PC-9 (cell line): ENCODE results near the gene MCU. TPM values are rescaled to one million over a fixed set of nuclear protein-coding genes. Genes with fewer than 3 reads are reported as not detected.

ENCODE experiments used
- BruUV-seq: library from RNA; stranded (reverse); fragments of 400-500 nt; replicated peaks from 2 replicates; lab custom pipeline; 2021; lab: Mats Ljungman, UMichigan
- CTCF ChIA-PET: fragments of 300-600 bp; sonication (Branson Sonifier 250); formaldehyde crosslinking; loops from one replicate; lab custom pipeline; 2022; ENCODE audit warnings: antibody characterized with exemption; lab: Charles Lee
- POLR2A ChIA-PET: fragments of 300-600 bp; sonication (Branson Sonifier 250); formaldehyde crosslinking; loops from one replicate; lab custom pipeline; 2022; ENCODE audit warnings: antibody characterized with exemption; ENCODE audit not compliant: unreplicated experiment; lab: Charles Lee
- DNase-seq, 2 experiments: peaks; one replicate each; pipeline versions ENCODE4 v3.0.0 to v3.0.0-alpha.2; 2015 to 2022; ENCODE audit warnings: mixed read lengths in 1 of 2
- H2AFZ ChIP-seq: fragments of 200-600 bp; sonication (generic); 2 replicates; pipeline ENCODE4 v1.8.1; 2017; ENCODE audit warnings: antibody characterized with exemption
- H3F3A ChIP-seq: fragments of 200-600 bp; sonication (generic); 2 replicates; pipeline ENCODE4 v1.8.1; 2017; ENCODE audit warnings: antibody characterized with exemption, mild to moderate bottlenecking, low read depth; ENCODE audit not compliant: insufficient read depth
- H3K27ac ChIP-seq: fragments of 200-600 bp; sonication (generic); 2 replicates; pipeline ENCODE4 v1.6.1; 2016; ENCODE audit warnings: mixed run types
- H3K27me3 ChIP-seq: fragments of 200-600 bp; sonication (generic); 2 replicates; pipeline ENCODE4 v1.6.1; 2016; ENCODE audit warnings: low read depth, mixed run types; ENCODE audit not compliant: insufficient read depth
- H3K36me3 ChIP-seq: fragments of 200-600 bp; sonication (generic); 2 replicates; pipeline ENCODE4 v1.6.1; 2016; ENCODE audit warnings: low read depth, mixed run types
- H3K4me1 ChIP-seq: fragments of 200-600 bp; sonication (generic); replicated peaks from 2 replicates; pipeline ENCODE4 v1.6.1; 2016; ENCODE audit warnings: mixed run types; ENCODE audit not compliant: insufficient read depth
- H3K4me2 ChIP-seq: fragments of 200-600 bp; sonication (generic); 2 replicates; pipeline ENCODE4 v1.6.1; 2017; ENCODE audit warnings: mixed run types
- H3K4me3 ChIP-seq: fragments of 200-600 bp; sonication (generic); 2 replicates; pipeline ENCODE4 v1.6.1; 2016; ENCODE audit warnings: mixed run types
- H3K79me2 ChIP-seq: fragments of 200-600 bp; sonication (generic); 2 replicates; pipeline ENCODE4 v1.6.1; 2017; ENCODE audit warnings: low read depth, mixed run types
- H3K9me2 ChIP-seq: fragments of 200-600 bp; sonication (generic); 2 replicates; pipeline ENCODE4 v1.8.1; 2017; ENCODE audit warnings: mild to moderate bottlenecking; ENCODE audit not compliant: insufficient read depth
- H3K9me3 ChIP-seq: fragments of 200-600 bp; sonication (generic); 2 replicates; pipeline ENCODE4 v1.8.1; 2016; ENCODE audit warnings: low read depth; ENCODE audit not compliant: insufficient read depth
- H4K20me1 ChIP-seq: fragments of 200-600 bp; sonication (generic); 2 replicates; pipeline ENCODE4 v1.8.1; 2017; ENCODE audit not compliant: insufficient read depth
- EZH2 ChIP-seq: fragments of 200-600 bp; sonication (generic); IDR thresholded peaks from 2 replicates; pipeline ENCODE4 v1.8.0; 2017; ENCODE audit warnings: antibody characterized with exemption, low read depth
- intact Hi-C: fragments of 100-400 bp; cut with micrococcal nuclease; formaldehyde crosslinking; loops from one replicate; pipeline ENCODE4 v1.10.0; 2022; ENCODE audit not compliant: unreplicated experiment
- total RNA-seq: library from RNA; stranded (reverse); gene quantifications from 2 replicates; pipeline ENCODE4 v1.2.3, GENCODE V29; 2021
- TF ChIP-seq, protein P1 (sequence below): fragments of 200-600 bp; sonication (generic); conservative IDR thresholded peaks from 2 replicates; pipeline ENCODE4 v1.6.1; 2017; ENCODE audit warnings: mixed run types, antibody characterized with exemption, mild to moderate bottlenecking, moderate library complexity

The MCU gene
- total RNA-seq, 1 experiment from 2014 or later: 59.5 TPM

DNA sequence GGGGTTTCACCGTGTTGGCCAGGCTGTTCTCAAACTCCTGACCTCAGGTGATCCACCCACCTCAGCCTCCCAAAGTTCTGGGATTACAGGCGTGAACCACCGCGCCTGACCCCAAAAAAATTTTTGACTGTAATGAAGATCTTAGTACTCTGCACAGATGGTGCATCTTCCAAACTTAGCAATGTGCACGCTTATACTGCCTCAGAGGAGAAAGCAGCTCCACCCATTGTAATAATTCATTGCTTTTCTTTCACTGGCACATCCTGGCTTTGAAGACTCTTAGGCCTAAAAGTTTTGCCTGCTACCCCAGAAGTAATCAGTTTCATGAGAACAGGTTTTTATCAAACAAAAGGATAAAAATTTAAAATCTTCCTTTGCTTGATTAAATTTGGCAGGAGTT lies 149.5 kb downstream of the MCU start:
- CTCF ChIA-PET: no interaction called here
- intact Hi-C loops: no loop called here

DNA sequence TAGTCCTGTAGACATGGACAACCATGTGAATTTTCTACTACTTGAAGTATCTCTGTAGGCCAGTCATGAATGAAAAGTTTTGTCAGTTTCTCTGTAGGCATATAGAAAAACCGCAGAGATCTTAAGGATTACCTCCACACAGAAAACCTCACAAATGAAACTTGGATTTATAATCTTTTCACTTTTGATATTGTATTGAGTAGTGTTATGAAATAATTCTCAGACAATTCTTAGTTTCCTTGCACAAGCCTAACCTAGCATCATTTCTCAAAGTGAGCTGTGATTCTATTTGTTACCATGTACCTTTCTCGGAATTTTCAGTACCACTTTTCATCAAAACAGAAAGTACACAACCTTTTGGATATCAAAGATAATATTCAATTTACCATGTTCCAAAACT lies 150.2 kb downstream of the MCU start:
- Histone ChIP-seq H3K4me2 (no peak overlapping the region), H3K4me3 (no peak overlapping the region), H3K9me3 (no peaks in the 10 kb centered on the region), H3F3A (peaks cover 14% of the 10 kb centered on the region; the same call in 1 of the 2 replicates), H2AFZ (no peak overlapping the region), H3K9me2 (no peaks in the 10 kb centered on the region), H3K36me3 (no peaks in the 10 kb centered on the region), H3K79me2 (no peaks in the 10 kb centered on the region), H4K20me1 (no peaks in the 10 kb centered on the region), H3K27ac (no peak overlapping the region), H3K4me1 (peaks cover 21% of the 10 kb centered on the region), H3K27me3 (no peaks in the 10 kb centered on the region)
- intact Hi-C loops: no loop called here
- CTCF ChIA-PET: no interaction called here
- TF ChIP-seq, protein P1, sequence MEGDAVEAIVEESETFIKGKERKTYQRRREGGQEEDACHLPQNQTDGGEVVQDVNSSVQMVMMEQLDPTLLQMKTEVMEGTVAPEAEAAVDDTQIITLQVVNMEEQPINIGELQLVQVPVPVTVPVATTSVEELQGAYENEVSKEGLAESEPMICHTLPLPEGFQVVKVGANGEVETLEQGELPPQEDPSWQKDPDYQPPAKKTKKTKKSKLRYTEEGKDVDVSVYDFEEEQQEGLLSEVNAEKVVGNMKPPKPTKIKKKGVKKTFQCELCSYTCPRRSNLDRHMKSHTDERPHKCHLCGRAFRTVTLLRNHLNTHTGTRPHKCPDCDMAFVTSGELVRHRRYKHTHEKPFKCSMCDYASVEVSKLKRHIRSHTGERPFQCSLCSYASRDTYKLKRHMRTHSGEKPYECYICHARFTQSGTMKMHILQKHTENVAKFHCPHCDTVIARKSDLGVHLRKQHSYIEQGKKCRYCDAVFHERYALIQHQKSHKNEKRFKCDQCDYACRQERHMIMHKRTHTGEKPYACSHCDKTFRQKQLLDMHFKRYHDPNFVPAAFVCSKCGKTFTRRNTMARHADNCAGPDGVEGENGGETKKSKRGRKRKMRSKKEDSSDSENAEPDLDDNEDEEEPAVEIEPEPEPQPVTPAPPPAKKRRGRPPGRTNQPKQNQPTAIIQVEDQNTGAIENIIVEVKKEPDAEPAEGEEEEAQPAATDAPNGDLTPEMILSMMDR: no peak
- no peak for TF ChIP-seq EZH2
- BruUV-seq: no TSS peak
- DNase-seq: no peak
- POLR2A ChIA-PET: no interaction called here

More for the DNA sequence above, 149.5 kb downstream of the MCU start:
- Histone ChIP-seq H3F3A (peaks cover 15% of the 10 kb centered on the region; the same call in 1 of the 2 replicates), H3K9me3 (no peaks in the 10 kb centered on the region), H4K20me1 (no peaks in the 10 kb centered on the region), H2AFZ (no peak overlapping the region), H3K36me3 (no peaks in the 10 kb centered on the region), H3K4me3 (no peak overlapping the region), H3K4me2 (no peak overlapping the region), H3K9me2 (no peaks in the 10 kb centered on the region), H3K27ac (no peak overlapping the region), H3K27me3 (no peaks in the 10 kb centered on the region), H3K79me2 (no peaks in the 10 kb centered on the region), H3K4me1 (peaks cover 14% of the 10 kb centered on the region)
- DNase-seq: no peak
- TF ChIP-seq, protein P1: no peak
- TF ChIP-seq EZH2: no peak
- no TSS peak for BruUV-seq
- POLR2A ChIA-PET: no interaction called here

DNA sequence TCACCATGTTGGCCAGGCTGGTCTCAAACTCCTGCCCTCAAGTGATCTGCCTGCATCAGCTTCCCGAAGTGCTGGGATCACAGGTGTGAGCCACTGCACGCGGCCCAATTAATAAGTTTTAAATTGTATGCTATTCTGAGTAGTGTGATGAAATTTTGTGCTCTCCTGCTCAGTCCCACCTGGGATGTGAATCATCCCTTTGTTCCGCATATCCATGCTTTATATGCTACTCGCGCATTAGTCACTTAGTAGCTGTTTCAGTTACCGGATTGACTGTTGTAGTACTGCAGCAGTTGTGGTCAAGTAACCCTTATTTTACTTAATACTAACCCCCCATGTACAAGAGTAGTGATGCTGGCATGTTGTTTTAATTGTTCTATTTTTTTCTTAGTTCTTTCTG lies 154.3 kb downstream of the MCU start:
- no TSS peak for BruUV-seq
- peak overlapping the region; percentile 68; the same call in 1 of the 2 replicates for H2AFZ ChIP-seq
- no peaks in the 10 kb centered on the region for H4K20me1 ChIP-seq
- H3K9me2 ChIP-seq: no peaks in the 10 kb centered on the region
- H3K27ac ChIP-seq: peak overlapping the region; percentile 87
- TF ChIP-seq EZH2: no peak
- TF ChIP-seq, protein P1: no peak
- POLR2A ChIA-PET: interaction anchor here (0.5 to 0.7 kb wide), 2 partner anchors 221 to 231 kb away, joined by 4 to 5 read pairs; no protein-coding TSS in a partner anchor
- peak overlapping the region; percentile 55 for H3K4me2 ChIP-seq
- H3K27me3 ChIP-seq: no peaks in the 10 kb centered on the region
- CTCF ChIA-PET: interaction anchor here (1.3 kb wide), 1 partner anchor 492 kb away, joined by 4 read pairs; the partner anchor contains the start of gene DNAJB12
- intact Hi-C loops: loop anchor here (2.0 kb wide), 1 partner anchor 491 kb away; the partner anchor contains the start of gene DNAJB12
- H3F3A ChIP-seq: peaks cover 11% of the 10 kb centered on the region; the same call in 1 of the 2 replicates
- peak; percentile 50 to 94 for DNase-seq
- H3K4me1 ChIP-seq: peaks cover 29% of the 10 kb centered on the region
- peaks cover 2% of the 10 kb centered on the region; the same call in 1 of the 2 replicates for H3K9me3 ChIP-seq
- 0 out of 2 replicates have a peak, but pooled peaks cover 7% of the 10 kb centered on the region for H3K36me3 ChIP-seq
- H3K79me2 ChIP-seq: peaks cover 7% of the 10 kb centered on the region; the same call in 1 of the 2 replicates
- H3K4me3 ChIP-seq: peak overlapping the region; percentile 18; the same call in 1 of the 2 replicates
